ENCODE results near the gene E2F8.

GRCh38 chr11:19185036-19185435 is 55.7 kb downstream of the E2F8 start:
- no peak for TF ChIP-seq SUZ12 (IDR thresholded peaks at IDR 0.05; ENCODE audit: extremely low read depth, insufficient read depth, insufficient read length)
- no peak for TF ChIP-seq ZNF274 (IDR thresholded peaks at IDR 0.05; ENCODE audit: low read depth, low read length)
- no peak for TF ChIP-seq YY1 (IDR thresholded peaks at IDR 0.05; ENCODE audit: insufficient read depth, insufficient read length)

All from NT2/D1 (cell line).